Neural cell (in vitro differentiated cells): Measurements from ENCODE around the gene C21orf58. TPM values are rescaled to one million over a fixed set of nuclear protein-coding genes. Genes with fewer than 3 reads are reported as not detected.

Experiments
- H2AFZ ChIP-seq: fragments of 200-600, 300-800 bp; sonication (generic), shearing (Covaris generic); 2 replicates; pipeline ENCODE4 v1.6.0; 2014; ENCODE audit warnings: low read depth, mild to moderate bottlenecking, antibody characterized with exemption, low read length, moderate library complexity
- H3F3A ChIP-seq: fragments of 200-600 bp; shearing (Covaris generic); 2 replicates; pipeline ENCODE4 v1.6.1; 2016; ENCODE audit warnings: mild to moderate bottlenecking, moderate library complexity, mixed read lengths, antibody characterized with exemption, low read length; ENCODE audit not compliant: insufficient read depth, poor library complexity, severe bottlenecking
- H3K27ac ChIP-seq: fragments of 200-600, 300-800 bp; sonication (generic), shearing (Covaris generic); 2 replicates; pipeline ENCODE4 v1.5.1; 2014; ENCODE audit warnings: mild to moderate bottlenecking, low read length, moderate library complexity
- H3K27me3 ChIP-seq: fragments of 300-800, 200-600 bp; sonication (generic), shearing (Covaris generic); 2 replicates; pipeline ENCODE4 v1.6.0; 2014; ENCODE audit warnings: mild to moderate bottlenecking, low read depth, low read length, moderate library complexity; ENCODE audit not compliant: insufficient read depth
- H3K36me3 ChIP-seq: fragments of 300-800, 200-600 bp; sonication (generic), shearing (Covaris generic); 2 replicates; pipeline ENCODE4 v1.5.1; 2014; ENCODE audit warnings: mild to moderate bottlenecking, antibody characterized with exemption, low read length, moderate library complexity; ENCODE audit not compliant: insufficient read depth
- H3K4me2 ChIP-seq: fragments of 300-800, 200-600 bp; sonication (generic), shearing (Covaris generic); 2 replicates; pipeline ENCODE4 v1.6.0; 2014; ENCODE audit warnings: mild to moderate bottlenecking, low read length
- H3K4me3 ChIP-seq: fragments of 300-800, 200-600 bp; sonication (generic), shearing (Covaris generic); 2 replicates; pipeline ENCODE4 v1.5.1; 2014; ENCODE audit warnings: mild to moderate bottlenecking, low read length, moderate library complexity
- H3K79me2 ChIP-seq: fragments of 200-600 bp; shearing (Covaris generic); replicated peaks from 2 replicates; pipeline ENCODE4 v1.6.0; 2014; ENCODE audit warnings: mild to moderate bottlenecking, low read length, moderate library complexity; ENCODE audit not compliant: insufficient read depth
- H3K9ac ChIP-seq: fragments of 300-800, 200-600 bp; sonication (generic), shearing (Covaris generic); 2 replicates; pipeline ENCODE4 v1.6.1; 2016; ENCODE audit warnings: mild to moderate bottlenecking, low read length, mixed read lengths
- H3K9me2 ChIP-seq: fragments of 200-600 bp; shearing (Covaris generic); 2 replicates; pipeline ENCODE4 v1.6.1; 2016; ENCODE audit warnings: mild to moderate bottlenecking, low read length, mixed read lengths; ENCODE audit not compliant: insufficient read depth
- H3K9me3 ChIP-seq: fragments of 200-600, 300-800 bp; sonication (generic), shearing (Covaris generic); 2 replicates; pipeline ENCODE4 v1.6.1; 2016; ENCODE audit warnings: mild to moderate bottlenecking, mixed run types, low read length, moderate library complexity, mixed read lengths
- H4K20me1 ChIP-seq: fragments of 200-600 bp; shearing (Covaris generic); 2 replicates; pipeline ENCODE4 v1.6.1; 2016; ENCODE audit warnings: mild to moderate bottlenecking, mixed run types; ENCODE audit not compliant: insufficient read depth
- EP300 ChIP-seq: fragments of 450-650 bp; conservative IDR thresholded peaks from 2 replicates; pipeline ENCODE4 v1.6.1; 2014; ENCODE audit warnings: antibody characterized with exemption, mild to moderate bottlenecking, moderate library complexity; ENCODE audit not compliant: poor library complexity, severe bottlenecking
- EZH2 ChIP-seq: fragments of 200-600, 300-800 bp; shearing (Covaris generic), sonication (generic); IDR thresholded peaks from 2 replicates; pipeline ENCODE4 v1.6.1; 2014; ENCODE audit warnings: antibody characterized with exemption, low read length, borderline replicate concordance, mild to moderate bottlenecking; ENCODE audit not compliant: insufficient read depth, poor library complexity, severe bottlenecking
- MXI1 ChIP-seq: fragments of 450-650 bp; conservative IDR thresholded peaks from 2 replicates; pipeline ENCODE4 v1.6.1; 2014; ENCODE audit warnings: antibody characterized with exemption, mild to moderate bottlenecking; ENCODE audit not compliant: poor library complexity, severe bottlenecking
- POLR2AphosphoS5 ChIP-seq: IDR thresholded peaks from 2 replicates; pipeline ENCODE4 v1.6.1; 2012
- RAD21 ChIP-seq: fragments of 450-650 bp; conservative IDR thresholded peaks from 2 replicates; pipeline ENCODE4 v1.6.1; 2014; ENCODE audit warnings: antibody characterized with exemption, mild to moderate bottlenecking, moderate library complexity
- SMC3 ChIP-seq: fragments of 450-650 bp; conservative IDR thresholded peaks from 2 replicates; pipeline ENCODE4 v1.6.1; 2014; ENCODE audit warnings: antibody characterized with exemption, mild to moderate bottlenecking, moderate library complexity; ENCODE audit not compliant: poor library complexity
- TAF1 ChIP-seq: IDR thresholded peaks from 2 replicates; pipeline ENCODE4 v1.6.1; 2012; ENCODE audit warnings: low read depth
- polyA plus RNA-seq: library from polyadenylated mRNA; depleted of rRNA; stranded (reverse); fragments of >200 nt; gene quantifications from 2 replicates; pipeline ENCODE4 v1.2.3, GENCODE V29; 2014
- TF ChIP-seq, protein P1 (sequence below): fragments of 450-650 bp; IDR thresholded peaks from 2 replicates; pipeline ENCODE4 v1.5.1; 2014; ENCODE audit warnings: antibody characterized with exemption, mild to moderate bottlenecking, moderate library complexity; ENCODE audit not compliant: poor library complexity, severe bottlenecking
- TF ChIP-seq, protein P2 (sequence below): IDR thresholded peaks from 2 replicates; pipeline ENCODE4 v1.6.1; 2012; ENCODE audit warnings: borderline replicate concordance

C21orf58 gene
- polyA plus RNA-seq, 1 donor from 2014 or later = 3.0 TPM

DNA sequence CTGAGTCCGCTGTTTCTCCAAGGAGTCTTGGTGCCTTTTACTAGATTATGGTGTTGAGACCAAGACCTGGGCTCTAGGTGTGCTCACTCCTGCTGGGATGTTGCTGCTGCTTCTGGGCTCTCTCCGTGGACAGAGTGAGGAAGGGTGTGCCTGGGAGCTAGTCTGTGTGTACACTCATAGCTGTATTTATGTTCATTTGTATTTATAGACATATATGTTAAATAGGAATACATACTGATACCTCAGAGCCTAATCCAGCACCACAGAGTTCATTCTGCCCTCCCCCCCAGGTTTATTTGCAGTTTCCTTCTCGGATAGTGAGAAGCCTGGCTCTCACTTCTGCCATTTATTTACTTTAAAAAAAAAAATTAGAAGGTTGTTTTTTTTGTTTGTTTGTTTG is 12.9 kb upstream of the C21orf58 start:
- no peak overlapping the region for H3K4me2 ChIP-seq
- peaks cover 8% of the 10 kb centered on the region for H3K79me2 ChIP-seq
- TF ChIP-seq SMC3 (no peak), POLR2AphosphoS5 (no peak), MXI1 (no peak), TAF1 (no peak), EP300 (no peak), RAD21 (no peak), EZH2 (no peak)
- TF ChIP-seq, protein P1, sequence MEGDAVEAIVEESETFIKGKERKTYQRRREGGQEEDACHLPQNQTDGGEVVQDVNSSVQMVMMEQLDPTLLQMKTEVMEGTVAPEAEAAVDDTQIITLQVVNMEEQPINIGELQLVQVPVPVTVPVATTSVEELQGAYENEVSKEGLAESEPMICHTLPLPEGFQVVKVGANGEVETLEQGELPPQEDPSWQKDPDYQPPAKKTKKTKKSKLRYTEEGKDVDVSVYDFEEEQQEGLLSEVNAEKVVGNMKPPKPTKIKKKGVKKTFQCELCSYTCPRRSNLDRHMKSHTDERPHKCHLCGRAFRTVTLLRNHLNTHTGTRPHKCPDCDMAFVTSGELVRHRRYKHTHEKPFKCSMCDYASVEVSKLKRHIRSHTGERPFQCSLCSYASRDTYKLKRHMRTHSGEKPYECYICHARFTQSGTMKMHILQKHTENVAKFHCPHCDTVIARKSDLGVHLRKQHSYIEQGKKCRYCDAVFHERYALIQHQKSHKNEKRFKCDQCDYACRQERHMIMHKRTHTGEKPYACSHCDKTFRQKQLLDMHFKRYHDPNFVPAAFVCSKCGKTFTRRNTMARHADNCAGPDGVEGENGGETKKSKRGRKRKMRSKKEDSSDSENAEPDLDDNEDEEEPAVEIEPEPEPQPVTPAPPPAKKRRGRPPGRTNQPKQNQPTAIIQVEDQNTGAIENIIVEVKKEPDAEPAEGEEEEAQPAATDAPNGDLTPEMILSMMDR = no peak
- TF ChIP-seq, protein P2, sequence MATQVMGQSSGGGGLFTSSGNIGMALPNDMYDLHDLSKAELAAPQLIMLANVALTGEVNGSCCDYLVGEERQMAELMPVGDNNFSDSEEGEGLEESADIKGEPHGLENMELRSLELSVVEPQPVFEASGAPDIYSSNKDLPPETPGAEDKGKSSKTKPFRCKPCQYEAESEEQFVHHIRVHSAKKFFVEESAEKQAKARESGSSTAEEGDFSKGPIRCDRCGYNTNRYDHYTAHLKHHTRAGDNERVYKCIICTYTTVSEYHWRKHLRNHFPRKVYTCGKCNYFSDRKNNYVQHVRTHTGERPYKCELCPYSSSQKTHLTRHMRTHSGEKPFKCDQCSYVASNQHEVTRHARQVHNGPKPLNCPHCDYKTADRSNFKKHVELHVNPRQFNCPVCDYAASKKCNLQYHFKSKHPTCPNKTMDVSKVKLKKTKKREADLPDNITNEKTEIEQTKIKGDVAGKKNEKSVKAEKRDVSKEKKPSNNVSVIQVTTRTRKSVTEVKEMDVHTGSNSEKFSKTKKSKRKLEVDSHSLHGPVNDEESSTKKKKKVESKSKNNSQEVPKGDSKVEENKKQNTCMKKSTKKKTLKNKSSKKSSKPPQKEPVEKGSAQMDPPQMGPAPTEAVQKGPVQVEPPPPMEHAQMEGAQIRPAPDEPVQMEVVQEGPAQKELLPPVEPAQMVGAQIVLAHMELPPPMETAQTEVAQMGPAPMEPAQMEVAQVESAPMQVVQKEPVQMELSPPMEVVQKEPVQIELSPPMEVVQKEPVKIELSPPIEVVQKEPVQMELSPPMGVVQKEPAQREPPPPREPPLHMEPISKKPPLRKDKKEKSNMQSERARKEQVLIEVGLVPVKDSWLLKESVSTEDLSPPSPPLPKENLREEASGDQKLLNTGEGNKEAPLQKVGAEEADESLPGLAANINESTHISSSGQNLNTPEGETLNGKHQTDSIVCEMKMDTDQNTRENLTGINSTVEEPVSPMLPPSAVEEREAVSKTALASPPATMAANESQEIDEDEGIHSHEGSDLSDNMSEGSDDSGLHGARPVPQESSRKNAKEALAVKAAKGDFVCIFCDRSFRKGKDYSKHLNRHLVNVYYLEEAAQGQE = no peak
- no peaks in the 10 kb centered on the region for H3K36me3 ChIP-seq
- H3K27ac ChIP-seq = no peak overlapping the region
- H3K27me3 ChIP-seq = no peaks in the 10 kb centered on the region
- no peak overlapping the region for H3K4me3 ChIP-seq
- H4K20me1 ChIP-seq = no peaks in the 10 kb centered on the region
- H3K9me3 ChIP-seq = no peaks in the 10 kb centered on the region
- H3F3A ChIP-seq = no peaks in the 10 kb centered on the region
- H2AFZ ChIP-seq = no peak overlapping the region
- H3K9ac ChIP-seq = no peak overlapping the region
- H3K9me2 ChIP-seq = no peaks in the 10 kb centered on the region

DNA sequence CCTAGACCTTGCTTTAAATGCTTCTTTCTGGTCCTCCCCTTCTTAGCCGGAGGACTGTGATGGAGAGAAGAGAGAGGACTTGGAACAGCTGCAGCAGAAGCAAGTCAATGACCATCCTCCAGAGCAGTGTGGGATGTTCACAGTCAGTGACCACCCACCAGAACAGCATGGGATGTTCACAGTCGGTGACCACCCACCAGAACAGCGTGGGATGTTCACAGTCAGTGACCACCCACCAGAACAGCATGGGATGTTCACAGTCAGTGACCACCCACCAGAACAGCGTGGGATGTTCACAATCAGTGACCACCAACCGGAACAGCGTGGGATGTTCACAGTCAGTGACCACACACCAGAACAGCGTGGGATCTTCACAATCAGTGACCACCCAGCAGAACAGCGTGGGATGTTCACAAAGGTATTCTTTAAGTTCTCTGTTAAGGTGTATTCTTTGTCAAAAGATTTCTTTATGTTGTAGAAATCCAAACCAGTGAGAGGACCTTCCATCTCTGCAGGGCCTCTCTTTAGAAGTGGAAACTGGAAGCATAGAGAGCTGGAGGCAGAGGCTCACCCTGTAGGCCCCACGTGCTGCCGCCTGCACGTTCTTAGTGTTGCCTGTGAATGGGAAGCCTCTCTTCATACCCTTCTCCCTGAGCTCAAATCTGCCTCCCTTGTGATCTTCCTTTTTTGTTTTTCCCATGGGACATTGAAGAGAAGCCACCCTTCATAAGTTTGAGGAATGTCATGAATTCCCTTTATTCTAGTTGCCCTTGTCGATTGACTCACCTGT is 10.9 kb upstream of the C21orf58 start:
- no peak overlapping the region for H3K9ac ChIP-seq
- H3K79me2 ChIP-seq = peaks cover 11% of the 10 kb centered on the region
- no peaks in the 10 kb centered on the region for H3K9me3 ChIP-seq
- TF ChIP-seq TAF1 = no peak
- TF ChIP-seq SMC3 = no peak
- no peak for TF ChIP-seq RAD21
- TF ChIP-seq POLR2AphosphoS5 = no peak
- no peak for TF ChIP-seq EP300
- TF ChIP-seq EZH2 = no peak
- no peak for TF ChIP-seq MXI1
- TF ChIP-seq, protein P2 = no peak
- TF ChIP-seq, protein P1 = no peak
- no peaks in the 10 kb centered on the region for H3K36me3 ChIP-seq
- H2AFZ ChIP-seq = no peak overlapping the region
- H3K27ac ChIP-seq = no peak overlapping the region
- no peaks in the 10 kb centered on the region for H3K9me2 ChIP-seq
- no peaks in the 10 kb centered on the region for H4K20me1 ChIP-seq
- no peaks in the 10 kb centered on the region for H3F3A ChIP-seq
- no peak overlapping the region for H3K4me3 ChIP-seq
- no peak overlapping the region for H3K4me2 ChIP-seq
- no peaks in the 10 kb centered on the region for H3K27me3 ChIP-seq
